Muscle of leg (tissue), 11 donors: ENCODE results near the gene ARHGAP24. TPM values are rescaled to one million over a fixed set of nuclear protein-coding genes. Genes with fewer than 3 reads are reported as not detected.

ENCODE experiments used
- DNase-seq: peaks from one replicate; pipeline ENCODE4 v3.0.0; 2013
- H3K27ac ChIP-seq: one replicate; pipeline ENCODE4 v1.5.1; 2013; ENCODE audit warnings: mild to moderate bottlenecking, low read length, control low read depth
- H3K27me3 ChIP-seq: one replicate; pipeline ENCODE4 v1.6.1; 2013; ENCODE audit warnings: low read length; ENCODE audit not compliant: control insufficient read depth, insufficient read depth
- H3K36me3 ChIP-seq: one replicate; pipeline ENCODE4 v1.6.1; 2013; ENCODE audit warnings: low read length; ENCODE audit not compliant: control insufficient read depth, insufficient read depth
- H3K4me1 ChIP-seq: one replicate; pipeline ENCODE4 v1.6.1; 2013; ENCODE audit warnings: low read length; ENCODE audit not compliant: control insufficient read depth, insufficient read depth
- H3K4me3 ChIP-seq: one replicate; pipeline ENCODE4 v1.5.1; 2013; ENCODE audit warnings: low read length, control low read depth
- H3K9me3 ChIP-seq: replicated peaks from 2 replicates; pipeline ENCODE4 v1.6.1; 2013; ENCODE audit warnings: low read depth, low read length; ENCODE audit not compliant: control insufficient read depth
- WGBS: methylation state at CpG from one replicate; pipeline ENCODE4 v1.1.5; 2013; ENCODE audit warnings: missing lambda C conversion rate; ENCODE audit not compliant: insufficient coverage; 5-methylcytosine and 5-hydroxymethylcytosine counted together
- polyA plus RNA-seq, 8 donors: library from polyadenylated mRNA; unstranded; fragments of 120-200 nt; gene quantifications; one replicate each; pipeline versions ENCODE4 v1.2.1 to v1.2.3, GENCODE V29; 2013; ENCODE audit warnings: inconsistent platforms in 1 of 8, low replicate concordance in 1 of 8; ENCODE audit not compliant: insufficient read length in 8 of 8, insufficient read depth in 1 of 8
- total RNA-seq: library from RNA; stranded (reverse); fragments of 120-200 nt; gene quantifications from one replicate; pipeline ENCODE4 v1.2.4, GENCODE V29; 2013

The ARHGAP24 gene
- total and polyA plus RNA-seq, 9 donors: 39.8 to 66.1 (median 48.9) TPM

- WGBS: no CpG with 5 or more reads among the region's 1 CpG
- Histone ChIP-seq H3K4me1 (peaks cover 8% of the 10 kb centered on the region), H3K36me3 (no peaks in the 10 kb centered on the region), H3K4me3 (no peak overlapping the region), H3K9me3 (no peaks in the 10 kb centered on the region), H3K27ac (peak overlapping the region; percentile 83), H3K27me3 (no peaks in the 10 kb centered on the region)
- no peak for DNase-seq
Observed at GRCh38 chr4:85682391-85682790, 207.4 kb downstream of the ARHGAP24 start.

- Histone ChIP-seq H3K4me3 (no peak overlapping the region), H3K27me3 (no peaks in the 10 kb centered on the region), H3K4me1 (peaks cover 7% of the 10 kb centered on the region), H3K9me3 (peaks cover 3% of the 10 kb centered on the region), H3K36me3 (no peaks in the 10 kb centered on the region), H3K27ac (no peak overlapping the region)
- no peak for DNase-seq
- WGBS: no CpG with 5 or more reads among the region's 1 CpG
Observed at GRCh38 chr4:85684676-85685075, 209.7 kb downstream of the ARHGAP24 start.

- no peak for DNase-seq
- WGBS: no CpG with 5 or more reads among the region's 4 CpGs
- Histone ChIP-seq H3K27ac (no peak overlapping the region), H3K4me1 (peaks cover 3% of the 10 kb centered on the region), H3K4me3 (no peak overlapping the region), H3K9me3 (peaks cover 3% of the 10 kb centered on the region), H3K27me3 (no peaks in the 10 kb centered on the region), H3K36me3 (no peaks in the 10 kb centered on the region)
Observed at GRCh38 chr4:85686398-85686797, 211.4 kb downstream of the ARHGAP24 start.

DNA sequence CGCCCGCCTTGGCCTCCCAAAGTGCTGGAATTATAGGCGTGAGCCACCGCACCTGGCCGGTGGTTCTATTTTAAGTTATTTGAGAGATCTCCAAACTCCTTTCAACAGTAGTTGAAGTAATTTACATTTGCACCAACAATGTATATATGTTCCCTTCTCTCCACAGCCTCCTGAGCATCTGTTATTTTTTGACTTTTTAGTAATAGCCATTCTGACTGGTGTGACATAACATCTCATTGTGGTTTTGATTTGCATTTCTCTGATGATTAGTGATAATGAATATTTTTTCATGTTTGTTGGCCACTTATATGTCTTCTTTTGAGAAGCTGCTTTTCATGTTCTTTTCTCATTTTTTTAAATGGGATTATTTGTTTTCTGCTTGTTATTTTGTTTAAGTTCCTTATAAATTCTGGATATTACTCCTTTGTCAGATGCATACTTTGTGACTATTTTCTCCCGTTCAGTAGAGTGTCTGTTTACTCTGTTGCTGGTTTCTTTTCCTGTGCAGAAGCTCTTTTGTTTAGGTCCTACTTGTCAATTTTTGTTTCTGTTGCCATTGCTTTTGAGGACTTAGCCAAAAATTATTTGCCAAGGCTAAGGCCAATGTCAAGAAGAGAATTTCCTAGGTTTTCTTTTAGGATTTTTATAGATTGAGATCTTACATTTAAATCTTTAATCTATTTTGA lies 213.2 kb downstream of the ARHGAP24 start:
- H3K36me3 ChIP-seq: no peaks in the 10 kb centered on the region
- H3K9me3 ChIP-seq: peaks cover 5% of the 10 kb centered on the region
- DNase-seq: no peak
- H3K27me3 ChIP-seq: no peaks in the 10 kb centered on the region
- no peak overlapping the region for H3K27ac ChIP-seq
- H3K4me1 ChIP-seq: no peaks in the 10 kb centered on the region
- no peak overlapping the region for H3K4me3 ChIP-seq
- WGBS: 52% methylated on average over 5 of the region's 6 CpGs

GRCh38 chr4:85696661-85697060 lies 221.7 kb downstream of the ARHGAP24 start:
- H3K27me3 ChIP-seq: no peaks in the 10 kb centered on the region
- H3K36me3 ChIP-seq: no peaks in the 10 kb centered on the region
- DNase-seq: no peak
- no peaks in the 10 kb centered on the region for H3K4me1 ChIP-seq
- WGBS: no CpG with 5 or more reads among the region's 2 CpGs
- no peak overlapping the region for H3K27ac ChIP-seq
- H3K4me3 ChIP-seq: no peak overlapping the region
- peaks cover 2% of the 10 kb centered on the region for H3K9me3 ChIP-seq

DNA sequence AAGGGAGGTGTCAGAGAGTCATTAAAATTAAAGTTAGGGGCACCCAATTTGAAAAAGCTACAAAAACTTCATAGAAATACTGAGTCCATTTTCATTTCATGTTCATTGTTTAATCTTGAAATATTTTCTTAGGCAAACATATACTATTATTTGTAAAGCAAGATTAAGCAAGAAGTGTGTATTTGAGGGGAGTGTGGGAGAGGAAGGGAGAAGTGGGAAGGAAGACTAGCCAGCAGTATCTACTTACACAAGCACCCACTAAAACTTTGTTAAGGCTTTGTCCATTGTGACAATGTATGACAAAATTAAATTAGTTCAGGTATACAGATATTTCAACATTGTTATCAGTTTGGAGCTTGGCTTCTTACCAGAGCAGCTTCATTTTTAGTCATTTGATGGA lies 222.9 kb downstream of the ARHGAP24 start:
- no peak overlapping the region for H3K27ac ChIP-seq
- no peak overlapping the region for H3K4me3 ChIP-seq
- DNase-seq: no peak
- H3K9me3 ChIP-seq: no peaks in the 10 kb centered on the region
- H3K4me1 ChIP-seq: no peaks in the 10 kb centered on the region
- H3K36me3 ChIP-seq: no peaks in the 10 kb centered on the region
- no peaks in the 10 kb centered on the region for H3K27me3 ChIP-seq

DNA sequence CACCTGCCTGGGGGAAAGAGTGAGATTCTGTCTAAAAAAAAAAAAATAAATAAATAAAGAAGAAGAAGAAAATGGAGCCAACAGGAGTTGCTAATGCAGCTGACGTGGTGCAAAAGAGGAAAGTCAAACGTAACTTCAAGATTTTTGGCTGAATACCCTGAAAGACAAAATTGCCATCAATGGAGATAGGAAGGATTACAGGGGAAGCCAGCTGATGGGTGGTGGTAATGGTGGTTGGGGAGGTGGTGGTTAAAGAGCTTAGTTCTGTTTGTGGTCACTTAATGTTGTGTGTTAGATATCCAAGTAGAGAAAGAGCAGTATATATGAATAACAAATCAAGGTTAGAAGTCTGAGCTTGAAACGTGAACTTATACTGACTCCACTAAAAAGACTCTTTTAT lies 225.4 kb downstream of the ARHGAP24 start:
- H3K27me3 ChIP-seq: no peaks in the 10 kb centered on the region
- H3K9me3 ChIP-seq: no peaks in the 10 kb centered on the region
- no peak overlapping the region for H3K27ac ChIP-seq
- no peak overlapping the region for H3K4me3 ChIP-seq
- DNase-seq: no peak
- no peaks in the 10 kb centered on the region for H3K36me3 ChIP-seq
- 78% methylated on average over 2 of the region's 3 CpGs for WGBS
- no peaks in the 10 kb centered on the region for H3K4me1 ChIP-seq

- Histone ChIP-seq H3K27me3 (no peaks in the 10 kb centered on the region), H3K4me3 (no peak overlapping the region), H3K36me3 (no peaks in the 10 kb centered on the region), H3K9me3 (no peaks in the 10 kb centered on the region), H3K27ac (peak overlapping the region; percentile 23), H3K4me1 (no peaks in the 10 kb centered on the region)
- peak; percentile 76 for DNase-seq
- no CpG with 5 or more reads among the region's 1 CpG for WGBS
Observed at GRCh38 chr4:85701861-85702321, 226.9 kb downstream of the ARHGAP24 start.

DNA sequence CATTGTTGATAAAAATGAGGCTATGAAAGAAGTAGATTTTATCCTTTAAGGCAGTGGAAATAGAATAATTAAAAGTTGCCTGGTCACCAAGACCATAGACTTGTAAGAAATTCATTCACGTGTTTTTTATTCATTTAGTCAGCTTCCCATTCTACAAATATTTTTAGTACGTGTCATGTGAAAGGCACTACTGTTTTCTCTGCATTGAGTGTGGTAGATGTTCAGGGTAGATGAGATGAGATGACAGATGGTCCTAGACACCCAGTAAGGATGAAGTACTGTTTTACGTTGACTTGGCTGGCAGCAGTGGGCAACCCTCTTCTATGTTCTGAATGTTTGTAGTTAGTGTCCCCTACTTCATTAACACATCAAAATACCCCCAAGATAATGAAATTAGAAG lies 228.1 kb downstream of the ARHGAP24 start:
- WGBS: no CpG with 5 or more reads among the region's 3 CpGs
- H3K36me3 ChIP-seq: no peaks in the 10 kb centered on the region
- no peak overlapping the region for H3K27ac ChIP-seq
- no peaks in the 10 kb centered on the region for H3K9me3 ChIP-seq
- H3K4me1 ChIP-seq: peaks cover 3% of the 10 kb centered on the region
- H3K4me3 ChIP-seq: no peak overlapping the region
- H3K27me3 ChIP-seq: no peaks in the 10 kb centered on the region
- no peak for DNase-seq

DNA sequence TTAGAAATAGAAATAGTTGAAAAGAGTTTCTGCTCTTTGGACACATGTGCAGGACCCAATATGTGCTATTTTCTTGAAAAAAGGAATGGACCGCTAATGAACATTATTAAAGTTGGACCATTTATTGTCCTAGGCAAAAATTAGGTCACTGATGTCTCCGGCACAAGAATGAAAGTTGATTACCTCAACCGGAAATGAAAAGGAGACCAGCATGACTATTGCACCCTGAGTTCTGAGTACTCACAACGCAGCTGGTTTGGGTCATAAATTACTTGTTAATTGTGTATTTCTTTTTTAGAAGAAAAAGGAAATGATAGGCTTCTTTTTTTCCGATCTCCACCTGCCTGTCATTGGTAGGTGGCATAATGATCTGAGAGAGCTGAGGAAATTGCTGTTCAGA lies 232.7 kb downstream of the ARHGAP24 start:
- peaks cover 2% of the 10 kb centered on the region for H3K9me3 ChIP-seq
- no peak for DNase-seq
- WGBS: 48% methylated on average over 3 of the region's 5 CpGs
- peaks cover 3% of the 10 kb centered on the region for H3K4me1 ChIP-seq
- H3K27me3 ChIP-seq: no peaks in the 10 kb centered on the region
- H3K27ac ChIP-seq: no peak overlapping the region
- H3K36me3 ChIP-seq: peaks cover 2% of the 10 kb centered on the region
- no peak overlapping the region for H3K4me3 ChIP-seq

GRCh38 chr4:85708468-85708867 lies 233.5 kb downstream of the ARHGAP24 start:
- H3K4me3 ChIP-seq: no peak overlapping the region
- 20% methylated on average over 1 of the region's 5 CpGs for WGBS
- DNase-seq: no peak
- H3K4me1 ChIP-seq: peaks cover 3% of the 10 kb centered on the region
- peaks cover 2% of the 10 kb centered on the region for H3K9me3 ChIP-seq
- no peaks in the 10 kb centered on the region for H3K27me3 ChIP-seq
- no peak overlapping the region for H3K27ac ChIP-seq
- H3K36me3 ChIP-seq: peaks cover 2% of the 10 kb centered on the region
